HG03196 (cell line): ENCODE measurements around the gene SORL1.
A peak's percentile ranks its signal among the peaks of the same experiment; 100 is the strongest.

Experiments used
- ATAC-seq: cut with Tn5 transposase; IDR thresholded peaks from one replicate; pipeline ENCODE4 v1.9.1; 2021; ENCODE audit not compliant: unreplicated experiment

The SORL1 gene

DNA sequence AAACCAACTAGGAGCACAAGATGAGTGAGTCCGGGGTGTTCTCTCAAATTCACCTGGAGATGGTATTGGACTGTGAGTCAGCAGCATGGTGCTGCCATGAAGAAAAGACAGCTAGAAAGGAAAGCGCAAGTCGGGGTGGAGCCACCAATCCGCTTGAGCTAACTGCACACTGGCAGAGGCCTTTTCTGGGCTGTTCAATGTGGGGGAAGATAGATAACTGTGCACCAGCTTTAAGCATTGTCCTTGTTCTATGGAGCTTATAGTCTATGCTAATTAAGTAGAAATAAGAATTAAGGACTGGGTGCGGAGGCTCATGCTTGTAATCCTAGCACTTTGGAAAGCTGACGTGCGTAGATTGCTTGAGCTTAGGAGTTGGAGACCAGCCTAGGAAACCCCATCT, 22.6 kb downstream of the SORL1 start:
- no peak for ATAC-seq

- ATAC-seq, result no peak
Observed at GRCh38 chr11:121476379-121477032, 24.4 kb downstream of the SORL1 start.

GRCh38 chr11:121478226-121478894, 26.2 kb downstream of the SORL1 start:
- ATAC-seq, result no peak

GRCh38 chr11:121478895-121479697, 27.0 kb downstream of the SORL1 start:
- ATAC-seq, result no peak

GRCh38 chr11:121479698-121480238, 27.7 kb downstream of the SORL1 start:
- ATAC-seq, result no peak

DNA sequence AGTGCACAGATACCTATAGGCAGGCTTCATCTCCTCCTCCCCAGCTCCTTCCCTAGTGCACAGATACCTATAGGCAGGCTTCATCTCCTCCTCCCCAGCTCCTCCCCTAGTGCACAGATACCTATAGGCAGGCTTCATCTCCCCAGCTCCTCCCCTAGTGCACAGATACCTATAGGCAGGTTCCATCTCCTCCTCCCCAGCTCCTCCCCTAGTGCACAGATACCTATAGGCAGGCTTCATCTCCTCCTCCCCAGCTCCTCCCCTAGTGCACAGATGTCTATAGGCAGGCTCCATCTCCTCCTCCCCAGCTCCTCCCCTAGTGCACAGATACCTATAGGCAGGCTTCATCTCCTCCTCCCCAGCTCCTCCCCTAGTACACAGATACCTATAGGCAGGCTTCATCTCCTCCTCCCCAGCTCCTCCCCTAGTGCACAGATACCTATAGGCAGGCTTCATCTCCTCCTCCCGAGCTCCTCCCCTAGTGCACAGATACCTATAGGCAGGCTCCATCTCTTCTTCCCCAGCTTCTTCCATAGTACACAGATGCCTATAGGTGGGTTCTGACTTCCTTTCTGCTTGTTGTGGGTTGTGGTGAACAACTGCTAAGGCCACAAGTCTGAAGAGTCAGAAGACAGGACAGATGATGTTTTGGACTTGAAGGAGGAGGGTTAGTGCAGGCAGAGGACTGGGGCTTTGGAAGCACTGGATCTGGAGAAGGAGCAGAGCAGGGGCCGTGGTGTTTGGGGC, 29.5 kb downstream of the SORL1 start:
- ATAC-seq, result peak; percentile 36

DNA sequence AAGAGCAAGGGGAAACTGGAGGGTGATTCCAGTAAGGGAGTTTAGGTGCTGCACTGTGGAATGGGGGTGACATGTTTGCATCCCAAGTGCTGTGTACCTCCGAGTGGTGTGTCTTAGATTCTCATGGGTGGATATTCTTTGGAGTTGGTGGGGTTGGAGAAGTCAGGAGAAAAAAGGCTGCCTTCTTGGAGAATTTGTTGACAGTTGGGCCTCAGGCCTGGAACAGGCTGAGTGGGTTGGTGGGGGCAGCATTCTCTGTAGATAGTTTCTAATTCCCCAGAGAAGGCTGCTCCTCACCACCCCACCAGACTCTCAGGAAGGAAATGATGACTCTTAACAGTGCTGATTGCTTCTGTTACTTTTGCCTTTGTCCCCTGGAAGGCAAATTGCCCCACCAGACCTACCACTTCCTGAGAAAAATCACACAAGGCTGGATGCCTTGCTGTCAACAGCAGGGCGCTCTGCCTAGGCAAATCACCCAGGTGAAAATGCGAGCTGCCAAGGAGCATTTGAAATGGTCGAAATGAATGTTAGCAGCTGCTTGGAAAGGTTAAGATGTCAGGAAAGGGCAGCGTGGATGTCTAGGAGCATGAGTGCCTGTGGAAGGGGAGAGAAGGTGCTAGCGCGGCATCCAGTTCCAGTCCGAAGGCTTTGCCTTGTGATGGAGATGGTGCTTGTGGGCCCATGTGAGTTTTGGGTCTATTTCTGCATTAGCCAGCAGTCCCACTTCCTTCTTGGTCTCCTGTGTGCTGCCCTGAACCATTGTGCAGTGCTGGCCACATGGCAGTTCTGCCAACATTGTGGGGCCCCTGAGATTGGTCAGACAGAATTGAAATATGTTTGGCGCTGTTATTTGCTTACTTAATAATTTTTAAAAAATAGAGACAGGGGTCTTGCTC, 30.4 kb downstream of the SORL1 start:
- ATAC-seq, result peak; percentile 86

DNA sequence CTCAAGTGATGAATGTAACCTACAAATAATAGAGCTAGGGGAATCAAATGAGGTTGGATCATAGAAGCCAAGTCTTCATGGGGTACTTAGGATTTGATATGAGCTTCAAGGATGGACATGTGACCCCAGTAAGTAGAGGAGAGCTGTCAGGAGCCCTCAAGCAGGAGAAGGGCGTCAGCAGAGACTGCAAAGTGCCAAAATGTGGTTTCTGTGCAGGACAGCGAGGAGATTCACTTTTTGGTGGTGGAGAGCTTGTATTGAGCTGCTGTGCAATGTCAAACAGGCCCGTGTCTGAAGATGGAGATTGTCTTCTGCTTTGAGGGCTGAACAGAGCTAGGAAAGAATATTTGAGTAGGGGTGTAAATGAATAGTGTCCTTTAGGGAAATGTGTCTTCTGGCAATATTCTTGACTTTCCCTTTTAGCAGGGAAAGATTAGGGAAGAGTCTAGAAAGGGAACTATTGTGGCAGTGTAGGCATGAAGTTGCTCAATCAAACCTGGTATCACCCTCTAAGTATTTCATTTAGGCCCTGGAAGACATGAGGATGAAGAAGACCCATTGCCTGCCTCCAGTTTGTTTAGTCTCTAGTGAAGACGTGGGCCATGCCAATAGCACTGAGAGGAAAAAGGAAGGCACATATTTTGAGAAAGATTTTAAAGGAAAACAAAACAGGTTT, 31.8 kb downstream of the SORL1 start:
- ATAC-seq, result no peak

GRCh38 chr11:121485216-121485615, 33.1 kb downstream of the SORL1 start:
- ATAC-seq, result no peak

DNA sequence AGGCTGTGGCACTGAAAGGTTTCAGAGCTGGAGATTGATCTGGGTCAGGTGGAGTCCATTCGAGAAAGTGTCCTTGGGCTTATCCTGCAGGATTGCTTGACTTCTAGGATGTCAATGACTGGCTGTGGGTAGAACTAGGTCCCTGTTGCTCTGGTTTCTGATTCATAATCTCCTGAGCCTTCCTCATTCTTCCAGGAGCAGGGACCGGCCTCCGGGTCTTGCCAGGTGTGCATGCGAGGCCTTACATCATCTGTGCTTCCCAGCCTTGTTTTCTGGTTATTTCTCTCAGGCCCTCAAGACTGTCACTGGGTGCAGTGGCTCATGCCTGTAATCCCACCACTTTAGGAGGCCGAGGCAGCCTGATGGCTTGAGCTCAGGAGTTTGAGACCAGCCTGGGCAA, 33.9 kb downstream of the SORL1 start:
- ATAC-seq, result no peak

DNA sequence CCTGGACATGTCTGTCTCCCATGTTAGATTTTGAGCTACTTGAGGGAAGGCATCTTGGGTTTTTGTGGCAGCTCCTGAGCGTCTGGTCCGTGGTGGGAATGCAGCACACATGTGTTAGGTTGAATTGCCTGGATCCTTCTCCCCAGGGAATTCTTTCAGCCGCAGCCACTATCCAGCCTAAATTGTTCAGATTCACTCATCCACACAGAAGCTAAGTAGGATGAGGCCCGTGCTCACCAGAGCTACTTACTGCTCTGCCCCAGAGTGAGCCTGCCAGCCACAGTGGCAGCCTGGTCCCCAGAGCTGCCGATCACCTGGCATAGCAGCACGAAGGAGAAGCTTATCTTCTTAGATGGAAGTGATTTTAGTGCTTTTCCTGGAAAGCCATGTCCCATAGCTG, 35.1 kb downstream of the SORL1 start:
- ATAC-seq, result no peak

- ATAC-seq, result no peak
Observed at GRCh38 chr11:121488170-121488569, 36.1 kb downstream of the SORL1 start.

DNA sequence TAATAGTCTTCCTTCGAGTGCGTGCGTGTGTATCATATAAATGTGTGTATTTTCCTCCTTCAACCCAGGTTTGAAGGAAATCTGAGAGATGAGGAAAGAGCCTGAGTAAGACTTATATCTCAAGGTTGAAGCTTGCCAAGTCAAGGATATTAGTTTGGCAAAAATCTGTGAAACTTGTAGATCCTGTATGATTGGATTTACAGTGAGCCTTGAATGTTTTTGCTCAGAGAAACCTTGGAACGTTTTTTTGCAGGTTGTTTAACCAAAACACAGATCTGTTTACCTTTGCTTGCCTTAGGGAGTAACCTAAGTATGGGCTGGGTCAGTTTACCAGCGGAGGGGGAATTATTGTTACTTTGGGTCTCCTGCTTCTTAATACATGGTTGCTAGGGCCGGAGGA, 36.5 kb downstream of the SORL1 start:
- ATAC-seq, result no peak

DNA sequence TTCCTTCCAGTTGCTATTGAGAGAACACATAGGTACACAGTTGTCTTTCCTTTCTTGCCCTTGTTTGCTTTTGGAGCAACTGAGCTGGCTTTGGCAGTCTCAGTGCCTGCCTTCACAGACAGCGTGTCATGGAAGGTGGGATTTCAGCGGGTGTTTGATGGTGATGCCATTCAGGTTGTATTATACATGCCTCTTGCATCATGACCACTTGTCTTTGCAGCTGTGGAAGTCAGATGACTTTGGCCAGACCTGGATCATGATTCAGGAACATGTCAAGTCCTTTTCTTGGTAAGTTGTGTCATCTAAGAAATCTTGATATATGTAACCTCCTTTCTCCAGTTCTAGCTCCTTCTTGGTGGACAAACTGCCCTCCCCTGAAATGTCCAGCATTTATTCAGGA, 37.7 kb downstream of the SORL1 start:
- ATAC-seq, result no peak

DNA sequence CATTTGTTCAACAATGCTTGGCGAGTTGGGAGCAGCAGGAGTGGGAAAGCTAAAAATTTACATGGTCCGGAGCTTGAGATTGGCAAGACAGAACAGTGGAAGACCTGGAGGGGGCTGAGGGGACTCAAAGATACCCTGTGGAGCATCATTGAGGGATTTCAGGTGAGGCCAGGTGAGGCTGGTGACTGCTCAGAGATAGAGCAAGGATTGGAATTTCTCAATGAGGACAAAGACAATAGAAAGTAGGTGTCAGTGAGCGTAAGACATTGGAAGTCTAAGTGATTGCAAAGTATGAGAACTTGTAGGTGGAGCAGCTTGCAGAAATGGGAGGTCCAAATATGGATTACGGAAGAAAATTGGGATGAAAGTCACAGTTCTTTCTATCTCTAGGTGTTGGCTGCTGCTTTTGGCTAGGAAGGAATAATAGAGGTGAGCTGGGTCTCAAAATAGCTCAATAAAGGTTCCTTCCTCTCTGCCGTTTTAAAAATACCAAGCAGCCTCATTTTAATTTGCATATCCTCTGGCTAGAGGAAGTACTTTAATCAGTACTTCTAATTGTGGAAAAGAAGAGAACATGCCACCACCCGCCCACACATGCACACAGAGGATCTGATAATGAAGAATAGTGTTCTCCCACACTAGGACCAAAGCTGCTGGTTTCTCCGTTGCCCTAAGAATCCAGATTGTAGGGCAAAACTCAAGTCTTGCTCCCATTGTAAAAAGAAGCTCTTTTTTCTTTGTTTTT, 42.4 kb downstream of the SORL1 start:
- peak; percentile 70 for ATAC-seq

- no peak for ATAC-seq
Observed at GRCh38 chr11:121497176-121497998, 45.3 kb downstream of the SORL1 start.

GRCh38 chr11:121499405-121499804, 47.3 kb downstream of the SORL1 start:
- ATAC-seq, result no peak

GRCh38 chr11:121500275-121500674, 48.2 kb downstream of the SORL1 start:
- no peak for ATAC-seq
